TTC549 (cell line): ENCODE measurements around the gene PARD3B.

Experiments
- FAIRE-seq: peaks from 2 replicates; lab custom pipeline; 2012; peaks lifted over from hg19 to GRCh38; lab: Jason Lieb, UNC

PARD3B gene

GRCh38 chr2:204897561-204897960 lies 352.3 kb downstream of the PARD3B start:
- FAIRE-seq = no peak

GRCh38 chr2:204898928-204899640 lies 353.8 kb downstream of the PARD3B start:
- no peak for FAIRE-seq

GRCh38 chr2:204899983-204900382 lies 354.7 kb downstream of the PARD3B start:
- no peak for FAIRE-seq

- no peak for FAIRE-seq
Measured at GRCh38 chr2:204900487-204900886, 355.2 kb downstream of the PARD3B start.

GRCh38 chr2:204900910-204901309 lies 355.6 kb downstream of the PARD3B start:
- no peak for FAIRE-seq

- no peak for FAIRE-seq
Measured at GRCh38 chr2:204901591-204901990, 356.3 kb downstream of the PARD3B start.

GRCh38 chr2:204909791-204910190 lies 364.5 kb downstream of the PARD3B start:
- FAIRE-seq = no peak

- FAIRE-seq = no peak
Measured at GRCh38 chr2:204913312-204913711, 368.0 kb downstream of the PARD3B start.

GRCh38 chr2:204913854-204914464 lies 368.7 kb downstream of the PARD3B start:
- FAIRE-seq = no peak

GRCh38 chr2:204914708-204915107 lies 369.4 kb downstream of the PARD3B start:
- no peak for FAIRE-seq

GRCh38 chr2:204917089-204917701 lies 371.9 kb downstream of the PARD3B start:
- no peak for FAIRE-seq

GRCh38 chr2:204920776-204921175 lies 375.5 kb downstream of the PARD3B start:
- no peak for FAIRE-seq

- FAIRE-seq = no peak
Measured at GRCh38 chr2:204923957-204924356, 378.7 kb downstream of the PARD3B start.

- no peak for FAIRE-seq
Measured at GRCh38 chr2:204931562-204931961, 386.3 kb downstream of the PARD3B start.

GRCh38 chr2:204933735-204934374 lies 388.6 kb downstream of the PARD3B start:
- FAIRE-seq = no peak

- no peak for FAIRE-seq
Measured at GRCh38 chr2:204944927-204945326, 399.7 kb downstream of the PARD3B start.

- FAIRE-seq = no peak
Measured at GRCh38 chr2:204945376-204945775, 400.1 kb downstream of the PARD3B start.

- no peak for FAIRE-seq
Measured at GRCh38 chr2:204946892-204947291, 401.6 kb downstream of the PARD3B start.

GRCh38 chr2:204947405-204947804 lies 402.1 kb downstream of the PARD3B start:
- no peak for FAIRE-seq

- no peak for FAIRE-seq
Measured at GRCh38 chr2:204948024-204948763, 402.9 kb downstream of the PARD3B start.

GRCh38 chr2:204948822-204949221 lies 403.5 kb downstream of the PARD3B start:
- FAIRE-seq = no peak

GRCh38 chr2:204950695-204951346 lies 405.5 kb downstream of the PARD3B start:
- no peak for FAIRE-seq
